Esophagus muscularis mucosa (tissue), 4 donors: ENCODE results near the gene SUN5. TPM values are rescaled to one million over a fixed set of nuclear protein-coding genes. Genes with fewer than 3 reads are reported as not detected.
"Not testable (repeated sequence)": the region's sequence is repeated elsewhere in the genome, so short reads cannot be mapped to it uniquely, and the experiment has no call there.

ENCODE experiments used
- DNase-seq: peaks from one replicate; pipeline ENCODE4 v3.0.0-alpha.2; 2017; ENCODE audit errors: extremely low spot score
- H3K27ac ChIP-seq, 4 donors: fragments of 200-600 bp; sonication (generic); replicated peaks in 1 of 4; 1 replicate in 3 of 4; 2 replicates in 1 of 4; pipeline ENCODE4 v1.5.1; 2016 to 2019; ENCODE audit warnings: mild to moderate bottlenecking in 1 of 4
- H3K27me3 ChIP-seq, 4 donors: fragments of 200-600 bp; sonication (generic); one replicate each; pipeline versions ENCODE4 v1.5.1 to v1.6.0; 2016 to 2019
- H3K36me3 ChIP-seq, 4 donors: fragments of 200-600 bp; sonication (generic); one replicate each; pipeline ENCODE4 v1.5.1; 2016 to 2019
- H3K4me1 ChIP-seq, 4 donors: fragments of 200-600 bp; sonication (generic); one replicate each; pipeline ENCODE4 v1.5.1; 2016 to 2019
- H3K4me3 ChIP-seq, 4 donors: fragments of 200-600 bp; sonication (generic); 1 replicate in 2 of 4; 2 replicates in 2 of 4; pipeline ENCODE4 v1.5.1; 2016 to 2019; ENCODE audit warnings: mild to moderate bottlenecking in 4 of 4, moderate library complexity in 1 of 4
- H3K9me3 ChIP-seq, 4 donors: fragments of 200-600 bp; sonication (generic); 1 replicate in 3 of 4; 2 replicates in 1 of 4; pipeline ENCODE4 v1.5.1; 2016 to 2019
- EP300 ChIP-seq: sonication (generic); formaldehyde crosslinking; IDR thresholded peaks from one replicate; pipeline ENCODE4 v1.6.1; 2017; ENCODE audit warnings: antibody characterized with exemption
- POLR2A ChIP-seq: fragments of 450-650 bp; IDR thresholded peaks from one replicate; pipeline ENCODE4 v1.6.1; 2017; ENCODE audit warnings: antibody characterized with exemption, moderate library complexity, mild to moderate bottlenecking, low read depth
- POLR2AphosphoS5 ChIP-seq, 2 donors: sonication (generic); formaldehyde crosslinking; IDR thresholded peaks; one replicate each; pipeline ENCODE4 v1.6.1; 2017; ENCODE audit warnings: antibody characterized with exemption in 2 of 2
- WGBS: methylation state at CpG from one replicate; pipeline ENCODE4 v1.1.5; 2018; 5-methylcytosine and 5-hydroxymethylcytosine counted together
- intact Hi-C: fragments of 100-400 bp; cut with DNase I; formaldehyde crosslinking; loops from one replicate; pipeline ENCODE4 v1.15.1; 2023
- total RNA-seq, 4 donors: library from RNA; depleted of rRNA; stranded (reverse); fragments of >200 nt; gene quantifications; one replicate each; pipeline versions ENCODE4 v1.1.0 to v1.2.1, GENCODE V29; 2016
- TF ChIP-seq, protein P1 (sequence below), 3 experiments: fragments of 200-600 bp in 2 of 3; fragments of 450-650 bp in 1 of 3; sonication (generic) in 2 of 3; IDR thresholded peaks; one replicate each; pipeline ENCODE4 v1.5.1; 2017 to 2019; ENCODE audit warnings: antibody characterized with exemption in 3 of 3, mild to moderate bottlenecking in 2 of 3, moderate library complexity in 1 of 3

Gene SUN5, protein sequence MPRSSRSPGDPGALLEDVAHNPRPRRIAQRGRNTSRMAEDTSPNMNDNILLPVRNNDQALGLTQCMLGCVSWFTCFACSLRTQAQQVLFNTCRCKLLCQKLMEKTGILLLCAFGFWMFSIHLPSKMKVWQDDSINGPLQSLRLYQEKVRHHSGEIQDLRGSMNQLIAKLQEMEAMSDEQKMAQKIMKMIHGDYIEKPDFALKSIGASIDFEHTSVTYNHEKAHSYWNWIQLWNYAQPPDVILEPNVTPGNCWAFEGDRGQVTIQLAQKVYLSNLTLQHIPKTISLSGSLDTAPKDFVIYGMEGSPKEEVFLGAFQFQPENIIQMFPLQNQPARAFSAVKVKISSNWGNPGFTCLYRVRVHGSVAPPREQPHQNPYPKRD
- not detected for total RNA-seq

DNA sequence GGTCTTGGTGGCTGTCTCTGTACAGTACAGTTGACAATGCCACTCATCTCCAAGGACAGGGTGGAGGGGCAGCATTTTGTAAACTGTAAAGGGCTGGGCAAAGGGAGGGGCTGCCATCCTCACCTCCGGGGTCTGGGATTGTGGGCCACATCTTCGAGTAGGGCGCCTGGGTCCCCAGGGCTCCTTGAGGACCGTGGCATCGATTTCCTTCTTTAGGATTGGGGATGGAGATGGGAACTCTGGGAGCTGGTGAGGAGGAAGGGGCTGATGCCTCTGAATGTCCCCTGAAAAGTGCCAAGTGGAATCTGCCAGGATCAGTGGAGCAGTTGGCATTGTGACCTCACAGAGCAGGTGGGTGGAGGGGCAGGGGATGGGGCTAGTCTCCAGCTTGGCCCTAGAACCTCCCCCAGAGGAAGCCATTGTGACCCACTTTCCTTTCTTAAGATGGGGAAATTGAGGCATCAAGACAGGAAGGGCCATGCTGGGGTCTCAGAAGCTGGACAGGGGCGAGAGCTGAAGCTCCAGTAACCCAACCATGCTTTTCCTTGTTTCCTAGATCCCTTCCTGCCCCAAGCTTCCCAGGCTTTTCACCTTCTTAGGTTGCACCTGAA lies at the start of gene SUN5:
Gene SUN5, minus strand, starts transcription at position 293 of the 611 bp plus-strand sequence. Its CDS starts 93 bp downstream, at position 200.
- WGBS: 67% methylated on average over 5 of the region's 6 CpGs
- H3K4me3 ChIP-seq: no peak within 1 kb of the TSS
- no peaks in the 10 kb centered on the region for H3K36me3 ChIP-seq
- intact Hi-C loops: no loop called here
- no peak for TF ChIP-seq POLR2AphosphoS5 (IDR thresholded peaks at IDR 0.05)
- TF ChIP-seq, protein P1, sequence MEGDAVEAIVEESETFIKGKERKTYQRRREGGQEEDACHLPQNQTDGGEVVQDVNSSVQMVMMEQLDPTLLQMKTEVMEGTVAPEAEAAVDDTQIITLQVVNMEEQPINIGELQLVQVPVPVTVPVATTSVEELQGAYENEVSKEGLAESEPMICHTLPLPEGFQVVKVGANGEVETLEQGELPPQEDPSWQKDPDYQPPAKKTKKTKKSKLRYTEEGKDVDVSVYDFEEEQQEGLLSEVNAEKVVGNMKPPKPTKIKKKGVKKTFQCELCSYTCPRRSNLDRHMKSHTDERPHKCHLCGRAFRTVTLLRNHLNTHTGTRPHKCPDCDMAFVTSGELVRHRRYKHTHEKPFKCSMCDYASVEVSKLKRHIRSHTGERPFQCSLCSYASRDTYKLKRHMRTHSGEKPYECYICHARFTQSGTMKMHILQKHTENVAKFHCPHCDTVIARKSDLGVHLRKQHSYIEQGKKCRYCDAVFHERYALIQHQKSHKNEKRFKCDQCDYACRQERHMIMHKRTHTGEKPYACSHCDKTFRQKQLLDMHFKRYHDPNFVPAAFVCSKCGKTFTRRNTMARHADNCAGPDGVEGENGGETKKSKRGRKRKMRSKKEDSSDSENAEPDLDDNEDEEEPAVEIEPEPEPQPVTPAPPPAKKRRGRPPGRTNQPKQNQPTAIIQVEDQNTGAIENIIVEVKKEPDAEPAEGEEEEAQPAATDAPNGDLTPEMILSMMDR (IDR thresholded peaks at IDR 0.05): no peak
- TF ChIP-seq POLR2A: no peak
- TF ChIP-seq EP300: no peak
- no peaks in the 10 kb centered on the region for H3K4me1 ChIP-seq
- H3K9me3 ChIP-seq: peaks cover 0 to 9% (median 6%) of the 10 kb centered on the region in 4 donors
- DNase-seq: no peak
- no peaks in the 10 kb centered on the region for H3K27me3 ChIP-seq
- H3K27ac ChIP-seq: no peak within 1 kb of the TSS

DNA sequence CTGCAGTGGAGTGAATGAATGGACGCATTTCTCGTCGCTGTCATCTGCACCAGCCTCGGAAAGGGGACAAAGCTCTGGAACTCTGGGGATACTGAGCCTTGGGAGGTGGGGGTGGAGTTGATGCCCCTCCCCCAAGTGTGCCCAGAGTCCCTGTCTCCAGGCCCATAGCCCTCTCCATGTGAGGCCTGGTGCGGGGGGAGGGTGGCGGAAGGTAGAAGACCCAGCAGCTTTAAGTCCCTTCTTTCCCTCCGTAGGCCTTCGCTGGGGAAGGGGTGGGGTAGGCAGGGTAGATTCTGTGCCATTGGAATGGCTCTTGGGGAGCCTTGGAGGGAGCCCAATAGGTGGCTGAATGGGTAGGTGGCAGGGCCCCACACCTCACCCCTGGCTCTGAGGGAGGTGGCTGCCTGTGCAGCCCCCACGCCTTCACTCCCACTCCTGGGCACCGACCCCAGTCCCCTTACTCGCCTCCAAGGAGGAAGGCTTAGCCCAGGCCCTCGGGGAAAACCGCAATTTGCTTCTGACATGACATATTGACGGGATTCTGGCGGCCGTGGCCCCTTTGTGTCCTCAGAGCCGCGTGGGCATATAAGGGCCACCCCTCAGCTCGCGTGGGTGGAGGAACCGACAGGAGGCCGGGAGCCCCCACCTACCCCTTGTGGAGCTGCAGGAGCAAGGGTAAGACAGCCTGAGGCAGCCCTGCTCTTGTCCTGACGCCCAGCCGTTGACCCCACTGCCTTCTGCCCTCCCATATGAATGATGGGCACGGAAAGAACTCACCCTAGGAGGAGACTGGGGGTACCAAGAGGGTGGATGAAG lies 49.3 kb upstream of the SUN5 start, which contains the start of gene BPIFB3:
Gene BPIFB3, plus strand, starts transcription at position 613 of the 816 bp plus-strand sequence. CDS start 1,533 bp downstream, outside the sequence.
- WGBS: 80% methylated on average over 25 of the region's 25 CpGs
- no peak within 1 kb of the TSS for H3K4me3 ChIP-seq
- H3K4me1 ChIP-seq: no peaks in the 10 kb centered on the region
- TF ChIP-seq POLR2AphosphoS5 (IDR thresholded peaks at IDR 0.05): no peak
- TF ChIP-seq, protein P1 (IDR thresholded peaks at IDR 0.05): no peak
- TF ChIP-seq EP300: no peak
- no peak for TF ChIP-seq POLR2A
- no peaks in the 10 kb centered on the region for H3K9me3 ChIP-seq
- peaks cover 0 to 13% (median 0%) of the 10 kb centered on the region in 4 donors for H3K27me3 ChIP-seq
- intact Hi-C loops: no loop called here
- H3K27ac ChIP-seq: no peak within 1 kb of the TSS
- DNase-seq: no peak
- no peaks in the 10 kb centered on the region for H3K36me3 ChIP-seq

DNA sequence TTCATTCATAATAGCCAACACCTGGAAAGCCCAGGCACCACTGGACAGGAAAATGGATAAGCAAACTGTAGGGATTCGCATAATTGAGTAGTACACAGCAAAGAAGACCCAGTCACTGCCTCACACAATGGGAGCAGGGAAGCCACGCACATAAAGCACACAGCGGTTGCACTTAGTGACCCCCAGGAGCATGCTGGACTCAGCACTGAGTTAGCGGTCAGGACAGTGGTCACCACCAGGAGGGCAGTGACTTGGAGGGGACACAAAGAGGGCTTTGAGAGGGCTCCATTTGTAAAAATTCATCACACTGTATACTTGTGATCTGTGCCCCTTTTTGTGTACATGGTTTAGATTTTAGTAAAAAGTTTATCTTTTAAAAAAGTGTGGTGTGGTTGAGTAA lies 47.1 kb upstream of the SUN5 start:
- H3K36me3 ChIP-seq: no peaks in the 10 kb centered on the region
- DNase-seq: no peak
- TF ChIP-seq POLR2A (no peak), EP300 (no peak), POLR2AphosphoS5 (IDR thresholded peaks at IDR 0.05) (no peak)
- TF ChIP-seq, protein P1 (IDR thresholded peaks at IDR 0.05): no peak
- 75% methylated on average over 4 of the region's 4 CpGs for WGBS
- H3K4me3 ChIP-seq: no peak overlapping the region
- H3K27ac ChIP-seq: no peak overlapping the region
- no peaks in the 10 kb centered on the region for H3K4me1 ChIP-seq
- H3K9me3 ChIP-seq: peaks cover 0 to 1% (median 0%) of the 10 kb centered on the region in 4 donors
- H3K27me3 ChIP-seq: peaks cover 0 to 13% (median 0%) of the 10 kb centered on the region in 4 donors
- intact Hi-C loops: no loop called here

DNA sequence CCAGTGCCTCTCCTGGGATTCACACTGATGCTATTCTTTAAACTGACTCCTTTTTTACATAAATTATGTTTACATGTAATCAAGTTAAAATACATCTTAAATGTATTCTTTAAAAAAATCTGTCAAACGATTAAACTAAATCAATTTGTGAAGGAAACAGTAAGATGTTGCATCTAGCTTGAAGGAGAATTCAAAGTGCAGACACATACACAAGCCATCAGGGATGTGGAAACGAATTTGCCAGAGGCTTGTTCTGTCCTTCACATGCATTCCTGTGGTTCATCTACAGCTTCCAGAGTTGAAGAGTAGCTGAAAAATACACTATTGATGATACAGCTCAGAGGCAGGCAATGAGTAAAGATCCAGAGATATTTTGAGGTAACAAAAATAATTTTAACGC lies 42.2 kb upstream of the SUN5 start:
- intact Hi-C loops: no loop called here
- Histone ChIP-seq H3K4me1 (no peaks in the 10 kb centered on the region), H3K27me3 (no peaks in the 10 kb centered on the region), H3K27ac (no peak overlapping the region), H3K36me3 (no peaks in the 10 kb centered on the region), H3K4me3 (no peak overlapping the region), H3K9me3 (peaks cover 0 to 15% (median 9%) of the 10 kb centered on the region in 4 donors)
- WGBS: 73% methylated on average over 3 of the region's 3 CpGs
- TF ChIP-seq, protein P1 (IDR thresholded peaks at IDR 0.05): no peak
- DNase-seq: no peak

DNA sequence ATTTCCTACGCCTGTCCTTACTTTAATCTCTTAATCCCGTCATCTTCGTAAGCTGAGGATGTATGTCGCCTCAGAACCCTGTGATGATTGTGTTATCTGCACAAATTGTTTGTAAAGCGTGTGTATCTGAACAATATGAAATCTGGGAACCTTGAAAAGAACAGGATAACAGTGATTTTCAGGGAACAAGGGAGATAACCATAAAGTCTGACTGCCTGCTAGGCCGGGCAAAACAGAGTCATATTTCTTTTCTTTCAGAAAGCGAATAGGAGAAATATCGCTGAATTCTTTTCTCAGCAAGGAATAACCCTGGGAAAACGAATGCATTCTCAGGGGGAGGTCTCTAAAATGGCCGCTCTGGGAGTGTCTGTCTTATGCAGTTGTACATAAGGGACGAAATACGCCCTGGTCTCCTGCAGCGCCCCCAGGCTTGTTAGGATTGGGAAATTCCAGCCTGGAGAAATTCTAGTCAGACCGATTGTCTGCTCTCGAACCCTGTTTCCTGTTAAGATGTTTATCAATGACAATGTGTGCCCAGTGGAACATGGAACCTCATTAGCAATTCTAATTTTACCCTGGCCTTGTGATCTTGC lies 41.0 kb upstream of the SUN5 start:
- intact Hi-C loops: not testable (repeated sequence)
- WGBS: 89% methylated on average over 15 of the region's 15 CpGs

More for the DNA sequence above, 41.0 kb upstream of the SUN5 start:
- not testable (repeated sequence) for DNase-seq, H3K36me3 ChIP-seq, H3K27me3 ChIP-seq, H3K27ac ChIP-seq, H3K4me3 ChIP-seq, H3K4me1 ChIP-seq
- peaks cover 0 to 15% (median 9%) of the 10 kb centered on the region in 4 donors for H3K9me3 ChIP-seq
